OCI-LY3 (cell line): ENCODE results near the gene MTHFD1L.

ENCODE experiments used
- EZH2phosphoT487 ChIP-seq: fragments of 200-600 bp; shearing (Covaris generic); IDR thresholded peaks from 2 replicates; pipeline ENCODE4 v1.6.1; 2018; ENCODE audit warnings: antibody characterized with exemption, mixed run types, low read depth
- TF ChIP-seq, protein P1 (sequence below): fragments of 200-600, 300-600 bp; sonication (generic); IDR thresholded peaks from 2 replicates; pipeline ENCODE4 v1.5.1; 2014; ENCODE audit warnings: antibody characterized with exemption, low read length, low read depth

DNA sequence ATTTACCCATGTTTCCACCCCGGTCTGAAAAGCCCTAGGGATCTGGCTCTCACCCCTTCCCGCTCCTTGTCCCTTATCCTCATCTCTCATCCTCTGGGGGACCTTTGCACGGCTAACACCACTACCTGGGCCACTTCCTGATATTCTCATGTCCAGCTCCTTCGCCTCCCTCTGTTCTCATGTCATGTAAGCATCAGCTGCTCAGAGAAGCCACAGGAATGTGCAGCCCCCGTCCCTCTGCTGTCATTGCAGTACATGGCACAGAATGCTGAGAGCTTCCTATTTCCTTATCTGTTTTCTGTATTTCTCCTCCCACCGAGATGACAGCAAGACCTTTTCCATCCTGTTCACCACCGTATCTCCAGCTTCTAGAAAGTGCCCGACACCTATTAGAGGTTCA is 102.4 kb downstream of the MTHFD1L start:
- TF ChIP-seq, protein P1, sequence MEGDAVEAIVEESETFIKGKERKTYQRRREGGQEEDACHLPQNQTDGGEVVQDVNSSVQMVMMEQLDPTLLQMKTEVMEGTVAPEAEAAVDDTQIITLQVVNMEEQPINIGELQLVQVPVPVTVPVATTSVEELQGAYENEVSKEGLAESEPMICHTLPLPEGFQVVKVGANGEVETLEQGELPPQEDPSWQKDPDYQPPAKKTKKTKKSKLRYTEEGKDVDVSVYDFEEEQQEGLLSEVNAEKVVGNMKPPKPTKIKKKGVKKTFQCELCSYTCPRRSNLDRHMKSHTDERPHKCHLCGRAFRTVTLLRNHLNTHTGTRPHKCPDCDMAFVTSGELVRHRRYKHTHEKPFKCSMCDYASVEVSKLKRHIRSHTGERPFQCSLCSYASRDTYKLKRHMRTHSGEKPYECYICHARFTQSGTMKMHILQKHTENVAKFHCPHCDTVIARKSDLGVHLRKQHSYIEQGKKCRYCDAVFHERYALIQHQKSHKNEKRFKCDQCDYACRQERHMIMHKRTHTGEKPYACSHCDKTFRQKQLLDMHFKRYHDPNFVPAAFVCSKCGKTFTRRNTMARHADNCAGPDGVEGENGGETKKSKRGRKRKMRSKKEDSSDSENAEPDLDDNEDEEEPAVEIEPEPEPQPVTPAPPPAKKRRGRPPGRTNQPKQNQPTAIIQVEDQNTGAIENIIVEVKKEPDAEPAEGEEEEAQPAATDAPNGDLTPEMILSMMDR: no peak
- TF ChIP-seq EZH2phosphoT487: no peak
